GM23338 (cell line): ENCODE measurements around the gene AMBRA1. TPM values are rescaled to one million over a fixed set of nuclear protein-coding genes. Genes with fewer than 3 reads are reported as not detected.

ENCODE experiments used
- ATAC-seq: fragments of 200-7000 bp; cut with Tn5 transposase; 3 replicates; pipeline ENCODE4 v1.9.1; 2020
- DNase-seq: peaks from one replicate; pipeline ENCODE4 v3.0.0-alpha.2; 2015; ENCODE audit warnings: low spot score
- H2AFZ ChIP-seq: fragments of 200-600 bp; sonication (generic); 2 replicates; pipeline ENCODE4 v1.8.0; 2016; ENCODE audit warnings: antibody characterized with exemption, mild to moderate bottlenecking, moderate library complexity
- H3F3A ChIP-seq: fragments of 200-600 bp; sonication (generic); replicated peaks from 2 replicates; pipeline ENCODE4 v1.8.0; 2017; ENCODE audit warnings: antibody characterized with exemption, mixed run types, low read depth
- H3K27ac ChIP-seq: fragments of 200-600 bp; sonication (generic); 2 replicates; pipeline ENCODE4 v1.6.1; 2016; ENCODE audit warnings: low read depth
- H3K27me3 ChIP-seq: fragments of 200-600 bp; sonication (generic); 2 replicates; pipeline ENCODE4 v1.8.0; 2016; ENCODE audit warnings: mild to moderate bottlenecking, mixed run types, moderate library complexity; ENCODE audit not compliant: insufficient read depth
- H3K36me3 ChIP-seq: fragments of 200-600 bp; sonication (generic); 2 replicates; pipeline ENCODE4 v1.8.0; 2016; ENCODE audit warnings: mild to moderate bottlenecking; ENCODE audit not compliant: insufficient read depth
- H3K4me1 ChIP-seq: fragments of 200-600 bp; sonication (generic); 2 replicates; pipeline ENCODE4 v1.8.0; 2016; ENCODE audit warnings: mild to moderate bottlenecking, moderate library complexity; ENCODE audit not compliant: insufficient read depth
- H3K4me2 ChIP-seq: fragments of 200-600 bp; sonication (generic); 2 replicates; pipeline ENCODE4 v1.7.1; 2017; ENCODE audit warnings: mixed run types
- H3K4me3 ChIP-seq: fragments of 200-600 bp; sonication (generic); 2 replicates; pipeline ENCODE4 v1.6.1; 2016; ENCODE audit warnings: mixed run types
- H3K79me2 ChIP-seq: fragments of 200-600 bp; sonication (generic); replicated peaks from 2 replicates; pipeline ENCODE4 v1.8.0; 2017; ENCODE audit warnings: mild to moderate bottlenecking; ENCODE audit not compliant: insufficient read depth
- H3K9me2 ChIP-seq: fragments of 200-600 bp; sonication (generic); 2 replicates; pipeline ENCODE4 v1.8.0; 2017; ENCODE audit not compliant: insufficient read depth
- H4K20me1 ChIP-seq: fragments of 200-600 bp; sonication (generic); replicated peaks from 2 replicates; pipeline ENCODE4 v1.8.0; 2017; ENCODE audit warnings: mild to moderate bottlenecking; ENCODE audit not compliant: insufficient read depth
- H3K27ac Mint-ChIP-seq: 2 replicates; pipeline ENCODE4 v1.8.0; 2020; ENCODE audit warnings: inconsistent platforms, mild to moderate bottlenecking, moderate library complexity, mixed read lengths
- H3K27me3 Mint-ChIP-seq: 3 replicates; pipeline ENCODE4 v1.8.0; 2022; ENCODE audit warnings: low read depth, mild to moderate bottlenecking, moderate library complexity, mixed read lengths, inconsistent platforms; ENCODE audit not compliant: insufficient read depth, poor library complexity
- H3K36me3 Mint-ChIP-seq: 3 replicates; pipeline ENCODE4 v1.8.0; 2021; ENCODE audit warnings: low read depth, mild to moderate bottlenecking, inconsistent platforms, moderate library complexity, mixed read lengths
- H3K4me1 Mint-ChIP-seq: 3 replicates; pipeline ENCODE4 v1.8.0; 2020; ENCODE audit warnings: mild to moderate bottlenecking, inconsistent platforms, mixed read lengths
- H3K4me3 Mint-ChIP-seq: 3 replicates; pipeline ENCODE4 v1.8.0; 2021; ENCODE audit warnings: moderate library complexity, mild to moderate bottlenecking, inconsistent platforms, mixed read lengths
- H3K9me3 Mint-ChIP-seq: 3 replicates; pipeline ENCODE4 v1.8.0; 2020; ENCODE audit warnings: moderate library complexity, mild to moderate bottlenecking, inconsistent platforms, mixed read lengths
- CREB1 ChIP-seq: fragments of 250-450 bp; sonication (Bioruptor Pico); IDR thresholded peaks from 2 replicates; pipeline ENCODE4 v1.5.0; 2020; ENCODE audit warnings: low read depth, mild to moderate bottlenecking, moderate library complexity
- EZH2 ChIP-seq: fragments of 200-600 bp; sonication (generic); IDR thresholded peaks from one replicate; pipeline ENCODE4 v1.8.0; 2017; ENCODE audit warnings: antibody characterized with exemption, mild to moderate bottlenecking, low read depth; ENCODE audit not compliant: unreplicated experiment
- EZH2phosphoT487 ChIP-seq: fragments of 200-600 bp; sonication (generic); IDR thresholded peaks from one replicate; pipeline ENCODE4 v1.8.1; 2018; ENCODE audit warnings: antibody characterized with exemption; ENCODE audit not compliant: unreplicated experiment
- JUNB ChIP-seq: IDR thresholded peaks from one replicate; pipeline ENCODE4 v1.6.1; 2016; ENCODE audit warnings: antibody characterized with exemption; ENCODE audit not compliant: unreplicated experiment
- NANOG ChIP-seq: IDR thresholded peaks from 2 replicates; pipeline ENCODE4 v1.6.1; 2016; ENCODE audit warnings: antibody characterized with exemption, borderline replicate concordance
- POLR2AphosphoS5 ChIP-seq: IDR thresholded peaks from 2 replicates; pipeline ENCODE4 v1.6.1; 2016; ENCODE audit warnings: antibody characterized with exemption, low read depth
- STAT1 ChIP-seq: IDR thresholded peaks from one replicate; pipeline ENCODE4 v1.6.1; 2016; ENCODE audit warnings: antibody characterized with exemption; ENCODE audit not compliant: unreplicated experiment
- ZNF114 ChIP-seq: fragments of 250-450 bp; sonication (Bioruptor Pico); IDR thresholded peaks from 2 replicates; pipeline ENCODE4 v1.5.0; 2020; ENCODE audit warnings: mild to moderate bottlenecking, moderate library complexity
- ZNF331 ChIP-seq: fragments of 250-450 bp; sonication (Bioruptor Pico); IDR thresholded peaks from 2 replicates; pipeline ENCODE4 v1.5.0; 2020; ENCODE audit warnings: low read depth, mild to moderate bottlenecking, moderate library complexity
- polyA plus RNA-seq: library from polyadenylated mRNA; unstranded; fragments of >200 nt; fragmentation: Nextera tagmentation; extraction: Ambion mirVana; gene quantifications from 2 replicates; pipeline ENCODE4 v1.2.1, GENCODE V29; 2016
- total RNA-seq: library from RNA; depleted of rRNA; stranded (reverse); fragments of >200 nt; shearing (Covaris generic); gene quantifications from 2 replicates; pipeline ENCODE4 v1.2.3, GENCODE V29; 2014
- TF ChIP-seq, protein P1 (sequence below): IDR thresholded peaks from 2 replicates; pipeline ENCODE4 v1.6.1; 2016; ENCODE audit warnings: antibody characterized with exemption
- TF ChIP-seq, protein P2 (sequence below): IDR thresholded peaks from one replicate; pipeline ENCODE4 v1.6.1; 2018; ENCODE audit warnings: antibody characterized with exemption; ENCODE audit not compliant: unreplicated experiment
- TF ChIP-seq, protein P3 (sequence below), 2 experiments: fragments of 200-600 bp in 1 of 2; sonication (generic) in 1 of 2; conservative IDR thresholded peaks; 2 replicates each; pipeline versions ENCODE4 v1.5.1 to v1.6.1; 2016 to 2017; ENCODE audit warnings: antibody characterized with exemption in 2 of 2, low read depth in 2 of 2, mild to moderate bottlenecking in 2 of 2, moderate library complexity in 1 of 2
- TF ChIP-seq, protein P4 (sequence below): fragments of 250-450 bp; sonication (Bioruptor Pico); IDR thresholded peaks from 2 replicates; pipeline ENCODE4 v1.5.0; 2020; ENCODE audit warnings: mild to moderate bottlenecking, moderate library complexity

AMBRA1 gene
- total and polyA plus RNA-seq, 2 experiments from 2014 or later, result 8.3 to 34.8 TPM

DNA sequence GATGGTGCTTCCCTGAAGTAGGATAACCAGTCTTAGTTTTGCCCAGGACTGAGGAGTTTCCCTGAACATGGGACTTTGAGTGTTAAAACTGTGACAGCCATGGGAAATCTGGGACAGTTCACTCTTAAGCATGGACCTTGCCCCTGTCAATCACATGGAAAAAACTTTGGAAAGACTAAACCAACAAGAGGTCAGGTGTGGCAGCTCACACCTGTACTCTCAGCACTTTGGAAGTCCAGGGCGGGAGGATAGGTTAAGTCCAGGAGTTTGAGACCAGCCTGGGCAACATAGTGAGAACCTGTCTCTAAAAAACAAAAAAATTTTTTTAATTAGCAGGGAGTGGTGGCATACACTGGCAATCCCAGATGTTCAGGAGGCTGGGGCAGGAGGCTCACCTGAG, 3.3 kb upstream of the AMBRA1 start:
- Histone ChIP-seq H3K4me3 (no peak overlapping the region), H3K27me3 (no peaks in the 10 kb centered on the region), H3K9me2 (no peaks in the 10 kb centered on the region), H3K79me2 (peaks cover 16% of the 10 kb centered on the region), H3F3A (peaks cover 12% of the 10 kb centered on the region; the same call in 1 of the 2 replicates), H3K36me3 (no peaks in the 10 kb centered on the region), H2AFZ (no peak overlapping the region), H3K4me1 (peaks cover 10% of the 10 kb centered on the region), H4K20me1 (peaks cover 11% of the 10 kb centered on the region), H3K27ac (no peak overlapping the region), H3K4me2 (no peak overlapping the region)
- Mint-ChIP-seq H3K27ac (no peak overlapping the region), H3K4me1 (peaks cover 14% of the 10 kb centered on the region; the same call in 2 of the 3 replicates), H3K27me3 (peaks cover 9% of the 10 kb centered on the region), H3K4me3 (no peak overlapping the region), H3K9me3 (no peaks in the 10 kb centered on the region), H3K36me3 (no peaks in the 10 kb centered on the region)
- no peak for DNase-seq
- no peak for TF ChIP-seq ZNF331 (CRISPR knock-in tag)
- no peak for TF ChIP-seq POLR2AphosphoS5
- TF ChIP-seq NANOG, result no peak
- no peak for TF ChIP-seq EZH2
- TF ChIP-seq STAT1, result no peak
- no peak for TF ChIP-seq CREB1
- TF ChIP-seq ZNF114 (CRISPR knock-in tag), result no peak
- TF ChIP-seq EZH2phosphoT487, result no peak
- no peak for TF ChIP-seq JUNB
- TF ChIP-seq, protein P1, sequence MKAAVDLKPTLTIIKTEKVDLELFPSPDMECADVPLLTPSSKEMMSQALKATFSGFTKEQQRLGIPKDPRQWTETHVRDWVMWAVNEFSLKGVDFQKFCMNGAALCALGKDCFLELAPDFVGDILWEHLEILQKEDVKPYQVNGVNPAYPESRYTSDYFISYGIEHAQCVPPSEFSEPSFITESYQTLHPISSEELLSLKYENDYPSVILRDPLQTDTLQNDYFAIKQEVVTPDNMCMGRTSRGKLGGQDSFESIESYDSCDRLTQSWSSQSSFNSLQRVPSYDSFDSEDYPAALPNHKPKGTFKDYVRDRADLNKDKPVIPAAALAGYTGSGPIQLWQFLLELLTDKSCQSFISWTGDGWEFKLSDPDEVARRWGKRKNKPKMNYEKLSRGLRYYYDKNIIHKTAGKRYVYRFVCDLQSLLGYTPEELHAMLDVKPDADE, result no peak
- TF ChIP-seq, protein P2, sequence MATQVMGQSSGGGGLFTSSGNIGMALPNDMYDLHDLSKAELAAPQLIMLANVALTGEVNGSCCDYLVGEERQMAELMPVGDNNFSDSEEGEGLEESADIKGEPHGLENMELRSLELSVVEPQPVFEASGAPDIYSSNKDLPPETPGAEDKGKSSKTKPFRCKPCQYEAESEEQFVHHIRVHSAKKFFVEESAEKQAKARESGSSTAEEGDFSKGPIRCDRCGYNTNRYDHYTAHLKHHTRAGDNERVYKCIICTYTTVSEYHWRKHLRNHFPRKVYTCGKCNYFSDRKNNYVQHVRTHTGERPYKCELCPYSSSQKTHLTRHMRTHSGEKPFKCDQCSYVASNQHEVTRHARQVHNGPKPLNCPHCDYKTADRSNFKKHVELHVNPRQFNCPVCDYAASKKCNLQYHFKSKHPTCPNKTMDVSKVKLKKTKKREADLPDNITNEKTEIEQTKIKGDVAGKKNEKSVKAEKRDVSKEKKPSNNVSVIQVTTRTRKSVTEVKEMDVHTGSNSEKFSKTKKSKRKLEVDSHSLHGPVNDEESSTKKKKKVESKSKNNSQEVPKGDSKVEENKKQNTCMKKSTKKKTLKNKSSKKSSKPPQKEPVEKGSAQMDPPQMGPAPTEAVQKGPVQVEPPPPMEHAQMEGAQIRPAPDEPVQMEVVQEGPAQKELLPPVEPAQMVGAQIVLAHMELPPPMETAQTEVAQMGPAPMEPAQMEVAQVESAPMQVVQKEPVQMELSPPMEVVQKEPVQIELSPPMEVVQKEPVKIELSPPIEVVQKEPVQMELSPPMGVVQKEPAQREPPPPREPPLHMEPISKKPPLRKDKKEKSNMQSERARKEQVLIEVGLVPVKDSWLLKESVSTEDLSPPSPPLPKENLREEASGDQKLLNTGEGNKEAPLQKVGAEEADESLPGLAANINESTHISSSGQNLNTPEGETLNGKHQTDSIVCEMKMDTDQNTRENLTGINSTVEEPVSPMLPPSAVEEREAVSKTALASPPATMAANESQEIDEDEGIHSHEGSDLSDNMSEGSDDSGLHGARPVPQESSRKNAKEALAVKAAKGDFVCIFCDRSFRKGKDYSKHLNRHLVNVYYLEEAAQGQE, result no peak
- TF ChIP-seq, protein P3, sequence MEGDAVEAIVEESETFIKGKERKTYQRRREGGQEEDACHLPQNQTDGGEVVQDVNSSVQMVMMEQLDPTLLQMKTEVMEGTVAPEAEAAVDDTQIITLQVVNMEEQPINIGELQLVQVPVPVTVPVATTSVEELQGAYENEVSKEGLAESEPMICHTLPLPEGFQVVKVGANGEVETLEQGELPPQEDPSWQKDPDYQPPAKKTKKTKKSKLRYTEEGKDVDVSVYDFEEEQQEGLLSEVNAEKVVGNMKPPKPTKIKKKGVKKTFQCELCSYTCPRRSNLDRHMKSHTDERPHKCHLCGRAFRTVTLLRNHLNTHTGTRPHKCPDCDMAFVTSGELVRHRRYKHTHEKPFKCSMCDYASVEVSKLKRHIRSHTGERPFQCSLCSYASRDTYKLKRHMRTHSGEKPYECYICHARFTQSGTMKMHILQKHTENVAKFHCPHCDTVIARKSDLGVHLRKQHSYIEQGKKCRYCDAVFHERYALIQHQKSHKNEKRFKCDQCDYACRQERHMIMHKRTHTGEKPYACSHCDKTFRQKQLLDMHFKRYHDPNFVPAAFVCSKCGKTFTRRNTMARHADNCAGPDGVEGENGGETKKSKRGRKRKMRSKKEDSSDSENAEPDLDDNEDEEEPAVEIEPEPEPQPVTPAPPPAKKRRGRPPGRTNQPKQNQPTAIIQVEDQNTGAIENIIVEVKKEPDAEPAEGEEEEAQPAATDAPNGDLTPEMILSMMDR (conservative IDR thresholded peaks at IDR 0.05; ENCODE audit: low read depth in 2 of 2), result no peak
- TF ChIP-seq, protein P4, sequence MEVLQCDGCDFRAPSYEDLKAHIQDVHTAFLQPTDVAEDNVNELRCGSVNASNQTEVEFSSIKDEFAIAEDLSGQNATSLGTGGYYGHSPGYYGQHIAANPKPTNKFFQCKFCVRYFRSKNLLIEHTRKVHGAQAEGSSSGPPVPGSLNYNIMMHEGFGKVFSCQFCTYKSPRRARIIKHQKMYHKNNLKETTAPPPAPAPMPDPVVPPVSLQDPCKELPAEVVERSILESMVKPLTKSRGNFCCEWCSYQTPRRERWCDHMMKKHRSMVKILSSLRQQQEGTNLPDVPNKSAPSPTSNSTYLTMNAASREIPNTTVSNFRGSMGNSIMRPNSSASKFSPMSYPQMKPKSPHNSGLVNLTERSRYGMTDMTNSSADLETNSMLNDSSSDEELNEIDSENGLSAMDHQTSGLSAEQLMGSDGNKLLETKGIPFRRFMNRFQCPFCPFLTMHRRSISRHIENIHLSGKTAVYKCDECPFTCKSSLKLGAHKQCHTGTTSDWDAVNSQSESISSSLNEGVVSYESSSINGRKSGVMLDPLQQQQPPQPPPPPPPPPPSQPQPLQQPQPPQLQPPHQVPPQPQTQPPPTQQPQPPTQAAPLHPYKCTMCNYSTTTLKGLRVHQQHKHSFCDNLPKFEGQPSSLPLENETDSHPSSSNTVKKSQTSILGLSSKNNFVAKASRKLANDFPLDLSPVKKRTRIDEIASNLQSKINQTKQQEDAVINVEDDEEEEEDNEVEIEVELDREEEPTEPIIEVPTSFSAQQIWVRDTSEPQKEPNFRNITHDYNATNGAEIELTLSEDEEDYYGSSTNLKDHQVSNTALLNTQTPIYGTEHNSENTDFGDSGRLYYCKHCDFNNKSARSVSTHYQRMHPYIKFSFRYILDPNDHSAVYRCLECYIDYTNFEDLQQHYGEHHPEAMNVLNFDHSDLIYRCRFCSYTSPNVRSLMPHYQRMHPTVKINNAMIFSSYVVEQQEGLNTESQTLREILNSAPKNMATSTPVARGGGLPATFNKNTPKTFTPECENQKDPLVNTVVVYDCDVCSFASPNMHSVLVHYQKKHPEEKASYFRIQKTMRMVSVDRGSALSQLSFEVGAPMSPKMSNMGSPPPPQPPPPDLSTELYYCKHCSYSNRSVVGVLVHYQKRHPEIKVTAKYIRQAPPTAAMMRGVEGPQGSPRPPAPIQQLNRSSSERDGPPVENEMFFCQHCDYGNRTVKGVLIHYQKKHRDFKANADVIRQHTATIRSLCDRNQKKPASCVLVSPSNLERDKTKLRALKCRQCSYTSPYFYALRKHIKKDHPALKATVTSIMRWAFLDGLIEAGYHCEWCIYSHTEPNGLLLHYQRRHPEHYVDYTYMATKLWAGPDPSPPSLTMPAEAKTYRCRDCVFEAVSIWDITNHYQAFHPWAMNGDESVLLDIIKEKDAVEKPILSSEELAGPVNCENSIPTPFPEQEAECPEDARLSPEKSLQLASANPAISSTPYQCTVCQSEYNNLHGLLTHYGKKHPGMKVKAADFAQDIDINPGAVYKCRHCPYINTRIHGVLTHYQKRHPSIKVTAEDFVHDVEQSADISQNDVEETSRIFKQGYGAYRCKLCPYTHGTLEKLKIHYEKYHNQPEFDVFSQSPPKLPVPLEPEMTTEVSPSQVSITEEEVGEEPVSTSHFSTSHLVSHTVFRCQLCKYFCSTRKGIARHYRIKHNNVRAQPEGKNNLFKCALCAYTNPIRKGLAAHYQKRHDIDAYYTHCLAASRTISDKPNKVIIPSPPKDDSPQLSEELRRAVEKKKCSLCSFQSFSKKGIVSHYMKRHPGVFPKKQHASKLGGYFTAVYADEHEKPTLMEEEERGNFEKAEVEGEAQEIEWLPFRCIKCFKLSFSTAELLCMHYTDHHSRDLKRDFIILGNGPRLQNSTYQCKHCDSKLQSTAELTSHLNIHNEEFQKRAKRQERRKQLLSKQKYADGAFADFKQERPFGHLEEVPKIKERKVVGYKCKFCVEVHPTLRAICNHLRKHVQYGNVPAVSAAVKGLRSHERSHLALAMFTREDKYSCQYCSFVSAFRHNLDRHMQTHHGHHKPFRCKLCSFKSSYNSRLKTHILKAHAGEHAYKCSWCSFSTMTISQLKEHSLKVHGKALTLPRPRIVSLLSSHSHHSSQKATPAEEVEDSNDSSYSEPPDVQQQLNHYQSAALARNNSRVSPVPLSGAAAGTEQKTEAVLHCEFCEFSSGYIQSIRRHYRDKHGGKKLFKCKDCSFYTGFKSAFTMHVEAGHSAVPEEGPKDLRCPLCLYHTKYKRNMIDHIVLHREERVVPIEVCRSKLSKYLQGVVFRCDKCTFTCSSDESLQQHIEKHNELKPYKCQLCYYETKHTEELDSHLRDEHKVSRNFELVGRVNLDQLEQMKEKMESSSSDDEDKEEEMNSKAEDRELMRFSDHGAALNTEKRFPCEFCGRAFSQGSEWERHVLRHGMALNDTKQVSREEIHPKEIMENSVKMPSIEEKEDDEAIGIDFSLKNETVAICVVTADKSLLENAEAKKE (CRISPR knock-in tag), result no peak
- ATAC-seq, result no peak
